GM04504 (cell line): ENCODE measurements around the gene TROAP.
"Not testable (repeated sequence)": the region's sequence is repeated elsewhere in the genome, so short reads cannot be mapped to it uniquely, and the experiment has no call there.

Source experiments
- DNase-seq: peaks from one replicate; pipeline ENCODE4 v3.0.0-alpha.2; 2012; ENCODE audit warnings: low read depth

TROAP gene

DNA sequence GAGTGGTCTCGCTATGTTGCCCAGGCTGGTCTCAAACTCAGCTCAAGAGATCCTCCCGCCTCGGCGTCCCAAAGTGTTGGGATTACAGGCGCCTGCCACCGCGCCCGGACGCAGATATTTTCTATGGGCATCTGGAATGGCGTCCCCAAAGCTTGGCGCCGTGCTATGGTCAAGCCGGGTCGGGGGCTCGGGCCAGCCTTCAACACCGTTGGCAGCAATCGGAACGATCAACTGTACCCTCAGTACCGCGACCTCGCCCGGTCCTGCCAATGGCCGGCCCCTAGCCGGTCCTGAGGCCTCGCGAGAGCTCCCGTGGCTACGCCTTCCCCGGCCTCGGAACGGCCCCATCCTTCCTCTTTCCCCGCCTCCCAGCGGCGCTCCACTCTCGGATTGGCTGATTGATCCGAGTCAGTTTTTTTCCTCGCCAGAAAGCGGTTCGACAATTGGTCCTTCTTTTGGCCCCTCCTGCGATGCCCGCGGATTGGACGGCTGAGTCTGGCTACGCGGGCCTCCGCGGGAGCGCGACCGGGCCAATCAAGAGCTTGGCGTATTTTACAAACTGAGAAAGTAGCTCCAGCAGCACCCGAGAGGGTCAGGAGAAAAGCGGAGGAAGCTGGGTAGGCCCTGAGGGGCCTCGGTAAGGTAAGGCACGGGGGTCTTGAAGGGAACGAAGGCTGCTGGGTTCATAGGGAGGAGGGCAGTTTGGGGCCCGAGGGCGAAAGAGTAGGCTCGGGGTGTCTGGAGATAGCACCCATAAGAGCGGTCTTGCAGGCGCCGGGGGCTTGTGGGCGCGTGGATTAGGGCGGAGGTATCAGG lies at the start of gene TROAP:
TROAP (plus strand) TSS at position 548 of the 816 bp plus-strand sequence. CDS start 354 bp downstream, outside the sequence.
- DNase-seq = peak; percentile 98

- no peak for DNase-seq
Measured at GRCh38 chr12:49273726-49274395, 49.2 kb upstream of the TROAP start.

DNA sequence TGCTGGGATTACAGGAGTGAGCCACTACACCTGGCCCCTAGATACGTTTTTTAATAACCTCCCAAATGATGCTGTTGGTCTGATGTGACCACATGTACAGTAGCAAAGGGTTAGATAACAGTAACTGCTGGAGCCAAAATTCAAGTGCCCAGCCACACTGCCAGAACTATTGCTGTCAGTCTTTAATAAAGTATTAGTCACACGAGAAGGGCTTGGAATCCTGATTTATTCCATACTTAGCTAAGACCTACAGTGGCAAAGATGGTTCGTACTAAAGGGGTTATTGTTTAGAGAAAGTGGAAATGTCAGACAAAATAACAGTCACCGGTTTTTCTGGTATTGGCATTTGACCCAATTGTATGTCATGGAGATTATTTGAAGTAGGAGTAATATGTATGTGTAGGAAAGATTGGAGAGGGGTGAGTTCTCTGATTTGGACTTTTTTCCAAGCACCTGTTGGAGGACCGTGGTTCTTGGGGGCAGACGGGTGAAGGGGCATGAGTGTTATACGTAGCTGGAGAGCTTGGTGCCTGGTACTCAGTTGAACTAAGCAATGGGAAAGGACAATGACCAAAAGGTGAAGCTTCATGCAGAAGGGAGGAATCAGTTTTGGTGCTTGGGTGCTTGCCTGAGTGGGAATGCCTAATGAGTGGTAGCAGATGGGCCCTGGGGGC lies 48.5 kb upstream of the TROAP start:
- DNase-seq = no peak

- no peak for DNase-seq
Measured at GRCh38 chr12:49276304-49277290, 46.5 kb upstream of the TROAP start.

GRCh38 chr12:49277466-49277865 lies 45.6 kb upstream of the TROAP start:
- DNase-seq = no peak

- DNase-seq = no peak
Measured at GRCh38 chr12:49279706-49280159, 43.3 kb upstream of the TROAP start.

DNA sequence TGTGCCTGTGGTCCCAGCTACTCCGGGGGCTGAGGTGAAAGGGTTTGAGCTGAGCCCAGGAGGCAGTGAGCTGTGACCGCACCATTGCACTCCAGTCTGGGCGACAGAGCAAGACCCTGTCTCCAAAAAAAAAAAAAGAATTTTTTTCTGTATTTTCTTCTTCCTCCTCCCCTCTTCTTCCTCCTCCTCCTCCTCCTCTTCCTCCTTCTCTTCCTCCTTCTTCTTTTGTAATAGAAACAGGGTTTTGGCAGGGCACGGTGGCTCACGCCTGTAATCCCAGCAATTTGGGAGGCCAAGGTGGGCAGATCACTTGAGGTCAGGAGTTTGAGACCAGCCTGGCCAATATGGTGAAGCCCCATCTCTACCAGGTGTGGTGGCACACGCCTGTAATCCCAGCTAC lies 42.5 kb upstream of the TROAP start:
- DNase-seq = not testable (repeated sequence)

DNA sequence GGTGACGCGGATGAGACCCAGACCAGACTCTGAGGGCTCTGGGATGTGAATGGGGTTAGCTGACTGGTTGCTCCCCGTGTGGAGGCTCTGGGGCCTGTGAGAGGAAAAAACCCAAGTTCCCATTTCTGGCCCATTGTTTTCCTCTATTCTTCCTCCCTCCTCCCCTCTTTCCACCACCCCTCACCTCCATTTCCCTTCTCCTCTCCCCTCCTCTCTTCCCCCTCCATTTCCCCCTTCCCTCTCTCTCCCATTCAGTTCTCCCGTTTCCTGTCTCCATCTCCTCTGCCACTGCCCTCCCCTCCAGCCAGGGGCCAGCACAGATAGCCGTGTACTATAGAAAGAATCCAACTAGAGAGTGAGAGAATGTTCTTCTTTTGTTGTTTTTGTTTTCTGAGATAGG lies 40.8 kb upstream of the TROAP start:
- no peak for DNase-seq

GRCh38 chr12:49282740-49283375 lies 40.2 kb upstream of the TROAP start:
- DNase-seq = not testable (repeated sequence)

DNA sequence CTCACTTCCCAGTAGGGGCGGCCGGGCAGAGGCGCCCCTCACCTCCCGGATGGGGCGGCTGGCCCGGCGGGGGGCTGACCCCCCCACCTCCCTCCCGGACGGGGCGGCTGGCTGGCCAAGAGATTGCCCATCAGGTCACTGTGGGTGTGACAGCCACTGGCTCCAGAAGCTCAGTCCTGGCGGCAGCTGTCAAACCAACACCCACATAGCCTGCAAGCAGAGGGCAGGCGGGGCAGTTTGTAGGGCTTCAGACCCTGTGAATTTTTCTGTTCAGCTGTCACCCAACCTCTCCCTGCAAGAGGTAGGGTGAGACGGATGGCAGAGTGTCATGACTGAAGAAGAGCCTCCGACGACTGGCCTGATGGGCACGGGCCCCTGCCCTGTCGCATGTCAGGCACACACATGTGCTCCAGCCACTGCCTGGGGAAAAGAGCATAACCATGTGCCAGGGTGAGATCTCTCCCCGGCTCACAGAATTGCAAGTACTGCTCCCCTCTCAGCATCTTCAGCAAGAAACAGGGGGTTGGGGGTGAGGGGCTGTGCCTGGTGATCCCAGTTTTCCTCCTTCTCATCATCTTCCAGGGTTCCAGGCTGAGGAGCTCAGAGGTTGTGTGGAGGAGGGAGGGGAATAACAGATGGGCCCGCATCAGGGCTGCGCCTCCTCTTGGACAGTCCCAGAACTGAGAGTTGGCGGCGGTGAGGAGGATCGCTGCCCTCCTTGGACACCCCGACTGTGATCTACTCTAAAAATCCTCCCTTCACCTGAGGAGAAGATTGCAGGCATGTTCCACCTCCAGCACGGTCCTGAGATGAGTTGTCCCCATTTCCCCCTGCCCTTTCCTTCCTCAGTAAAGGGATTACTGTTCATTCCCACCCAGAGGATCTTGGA lies 39.3 kb upstream of the TROAP start:
- no peak for DNase-seq

- DNase-seq = no peak
Measured at GRCh38 chr12:49284672-49285071, 38.4 kb upstream of the TROAP start.

GRCh38 chr12:49287876-49288275 lies 35.2 kb upstream of the TROAP start:
- DNase-seq = no peak

GRCh38 chr12:49288412-49288853 lies 34.6 kb upstream of the TROAP start:
- peak; percentile 22 for DNase-seq

- no peak for DNase-seq
Measured at GRCh38 chr12:49288922-49289555, 34.0 kb upstream of the TROAP start.

DNA sequence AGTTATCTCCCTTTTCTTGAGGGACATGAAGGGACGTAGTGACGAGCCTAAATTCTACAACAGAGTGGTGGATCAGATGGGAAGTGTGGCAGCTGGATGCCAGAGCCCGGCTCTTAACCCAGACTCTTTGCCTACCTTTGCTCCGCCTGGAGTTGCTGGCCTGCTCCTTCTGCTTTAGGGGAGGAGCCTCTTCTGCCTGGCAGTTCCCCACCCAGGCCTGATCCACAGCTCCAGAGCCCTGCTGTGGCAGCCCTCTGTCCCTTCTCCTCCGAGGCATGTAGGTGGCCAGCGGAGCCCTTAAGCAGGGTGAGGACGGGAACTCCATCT lies 30.4 kb upstream of the TROAP start:
- DNase-seq = no peak

GRCh38 chr12:49293056-49293956 lies 29.7 kb upstream of the TROAP start:
- DNase-seq = no peak

GRCh38 chr12:49294086-49294803 lies 28.8 kb upstream of the TROAP start:
- DNase-seq = no peak

DNA sequence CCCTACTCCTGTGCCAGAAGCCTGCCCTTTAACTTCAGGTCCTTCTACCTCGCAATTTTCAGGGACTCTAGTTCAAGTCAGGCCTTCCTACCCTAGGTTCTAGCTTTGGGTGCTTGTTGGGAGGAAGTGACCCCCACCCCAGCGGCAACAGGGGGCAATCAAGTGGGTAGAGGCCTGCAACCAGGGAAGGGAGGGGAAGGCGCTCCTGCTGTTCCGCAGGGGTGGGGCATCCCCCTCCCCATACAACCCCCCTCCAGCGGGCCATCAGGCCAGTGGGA lies 28.3 kb upstream of the TROAP start:
- DNase-seq = no peak
